Common myeloid progenitor, CD34-positive (primary cell): ENCODE measurements around the gene SPA17.

ENCODE experiments used
- CTCF ChIA-PET: fragments of 350-600 bp; sonication (Branson Sonifier 250); formaldehyde crosslinking; loops from one replicate; lab custom pipeline; 2021; ENCODE audit warnings: antibody characterized with exemption; lab: Charles Lee
- POLR2A ChIA-PET: fragments of 350-600 bp; sonication (Branson Sonifier 250); formaldehyde crosslinking; loops from one replicate; lab custom pipeline; 2021; ENCODE audit warnings: antibody characterized with exemption; lab: Charles Lee
- DNase-seq, 3 donors: peaks; one replicate each; pipeline versions ENCODE4 v3.0.0 to v3.0.0-alpha.2; 2013
- H3K27ac ChIP-seq, 2 experiments: 1 replicate in 1 of 2; 2 replicates in 1 of 2; pipeline ENCODE4 v1.7.0; 2013; ENCODE audit warnings: inconsistent platforms in 2 of 2, low read length in 2 of 2, mild to moderate bottlenecking in 2 of 2, low read depth in 1 of 2, moderate library complexity in 1 of 2; ENCODE audit not compliant: severe bottlenecking in 2 of 2, insufficient read depth in 1 of 2, poor library complexity in 1 of 2
- H3K27me3 ChIP-seq, 5 experiments: replicated peaks in 2 of 5; 1 replicate in 3 of 5; 2 replicates in 2 of 5; pipeline versions ENCODE4 v1.6.1 to v1.7.0; 2013; ENCODE audit warnings: low read length in 4 of 5, mild to moderate bottlenecking in 2 of 5, moderate library complexity in 2 of 5, inconsistent platforms in 1 of 5; ENCODE audit not compliant: insufficient read depth in 5 of 5, control insufficient read depth in 4 of 5
- H3K36me3 ChIP-seq, 4 experiments: 1 replicate in 2 of 4; 2 replicates in 2 of 4; pipeline versions ENCODE4 v1.6.1 to v1.7.0; 2013; ENCODE audit warnings: low read length in 3 of 4, control low read depth in 1 of 4, mild to moderate bottlenecking in 1 of 4; ENCODE audit not compliant: control insufficient read depth in 4 of 4, insufficient read depth in 4 of 4
- H3K4me1 ChIP-seq, 4 experiments: 1 replicate in 3 of 4; 2 replicates in 1 of 4; pipeline versions ENCODE4 v1.6.1 to v1.7.1; 2013; ENCODE audit warnings: low read length in 3 of 4, mild to moderate bottlenecking in 3 of 4, control low read depth in 1 of 4, inconsistent platforms in 1 of 4, moderate library complexity in 1 of 4; ENCODE audit not compliant: control insufficient read depth in 4 of 4, insufficient read depth in 4 of 4; ENCODE audit errors: control extremely low read depth in 1 of 4
- H3K4me3 ChIP-seq, 7 experiments: 1 replicate in 4 of 7; 2 replicates in 3 of 7; pipeline versions ENCODE4 v1.5.1 to v1.7.0; 2013; ENCODE audit warnings: mild to moderate bottlenecking in 7 of 7, low read length in 6 of 7, moderate library complexity in 6 of 7, inconsistent platforms in 2 of 7, low read depth in 2 of 7, control low read depth in 1 of 7; ENCODE audit not compliant: insufficient read depth in 4 of 7, control insufficient read depth in 1 of 7; ENCODE audit errors: extremely low read depth in 1 of 7
- H3K9me3 ChIP-seq, 5 experiments: 1 replicate in 4 of 5; 2 replicates in 1 of 5; pipeline versions ENCODE4 v1.6.1 to v1.7.1; 2013; ENCODE audit warnings: low read length in 4 of 5, mild to moderate bottlenecking in 2 of 5, inconsistent platforms in 1 of 5, low read depth in 1 of 5, moderate library complexity in 1 of 5; ENCODE audit not compliant: control insufficient read depth in 4 of 5, insufficient read depth in 2 of 5; ENCODE audit errors: control extremely low read depth in 1 of 5
- WGBS: methylation state at CpG from one replicate; pipeline ENCODE4 v1.1.5; 2013; ENCODE audit not compliant: insufficient coverage; 5-methylcytosine and 5-hydroxymethylcytosine counted together

The SPA17 gene

GRCh38 chr11:124672536-124673215 is 1.0 kb upstream of the SPA17 start:
- no peaks in the 10 kb centered on the region for H3K9me3 ChIP-seq
- 33% methylated on average over 2 of the region's 7 CpGs for WGBS
- peak in 1 of 3 donors; percentile 1 for DNase-seq
- peaks cover 0 to 3% (median under 1%) of the 10 kb centered on the region in 4 experiments for H3K36me3 ChIP-seq
- H3K27me3 ChIP-seq = no peaks in the 10 kb centered on the region
- peak overlapping the region; percentile 66 to 92 (median 82) for H3K4me3 ChIP-seq
- CTCF ChIA-PET = interaction anchor here (1.0 to 7.0 kb wide), 8 partner anchors 23 to 165 kb away, joined by 3 to 139 read pairs (median 4); partner anchors contain the start of gene ESAM
- POLR2A ChIA-PET = interaction anchor here (1.2 kb wide), 2 partner anchors 45 to 127 kb away, joined by 3 to 7 read pairs; partner anchors contain the start of gene MSANTD2
- H3K27ac ChIP-seq = peak overlapping the region; percentile 73 to 91
- peaks cover 28 to 53% (median 45%) of the 10 kb centered on the region in 4 experiments for H3K4me1 ChIP-seq

- POLR2A ChIA-PET = interaction anchor here (0.6 kb wide), 1 partner anchor 21 kb away, joined by 3 read pairs; no protein-coding TSS in a partner anchor
- H3K27ac ChIP-seq = peak overlapping the region; percentile 73 to 91
- WGBS = 41% methylated on average over 16 of the region's 18 CpGs
- peaks cover 28 to 52% (median 43%) of the 10 kb centered on the region in 4 experiments for H3K4me1 ChIP-seq
- no peaks in the 10 kb centered on the region for H3K36me3 ChIP-seq
- no peaks in the 10 kb centered on the region for H3K27me3 ChIP-seq
- CTCF ChIA-PET = interaction anchor here (0.8 to 7.0 kb wide), 4 partner anchors 24 to 89 kb away, joined by 3 to 139 read pairs (median 4); partner anchors contain the start of gene ESAM
- H3K4me3 ChIP-seq = peak overlapping the region in 6 of 7 experiments; percentile 26 to 92 (median 80)
- H3K9me3 ChIP-seq = no peaks in the 10 kb centered on the region
- no peak for DNase-seq
Measured at GRCh38 chr11:124674168-124674517, 439 bp downstream of the SPA17 start.

GRCh38 chr11:124674571-124674970 is 867 bp downstream of the SPA17 start:
- Histone ChIP-seq H3K4me3 (peak overlapping the region in 4 of 7 experiments; percentile 79 to 92 (median 84)), H3K9me3 (no peaks in the 10 kb centered on the region), H3K27ac (peak overlapping the region; percentile 73 to 91), H3K27me3 (no peaks in the 10 kb centered on the region), H3K4me1 (peaks cover 25 to 48% (median 39%) of the 10 kb centered on the region in 4 experiments), H3K36me3 (no peaks in the 10 kb centered on the region)
- peak in 1 of 3 donors; percentile 8 for DNase-seq
- 93% methylated on average over 4 of the region's 5 CpGs for WGBS
- ChIA-PET CTCF (interaction anchor here (1.0 to 7.0 kb wide), 2 partner anchors 84 to 89 kb away, joined by 4 to 139 read pairs; partner anchors contain the start of gene ESAM), POLR2A (interaction anchor here (0.6 to 0.8 kb wide), 2 partner anchors 20 to 70 kb away, joined by 3 read pairs; no protein-coding TSS in a partner anchor)

GRCh38 chr11:124676386-124676785 is 2.7 kb downstream of the SPA17 start:
- ChIA-PET POLR2A (no interaction called here), CTCF (interaction anchor here (0.6 to 1.1 kb wide), 2 partner anchors 19 to 126 kb away, joined by 3 to 4 read pairs; no protein-coding TSS in a partner anchor)
- no peak overlapping the region for H3K27ac ChIP-seq
- no peaks in the 10 kb centered on the region for H3K9me3 ChIP-seq
- no peak for DNase-seq
- H3K4me1 ChIP-seq = peaks cover 12 to 30% (median 23%) of the 10 kb centered on the region in 4 experiments
- no peaks in the 10 kb centered on the region for H3K36me3 ChIP-seq
- H3K27me3 ChIP-seq = no peaks in the 10 kb centered on the region
- no CpG with 5 or more reads among the region's 2 CpGs for WGBS
- no peak overlapping the region for H3K4me3 ChIP-seq

- Histone ChIP-seq H3K4me1 (peaks cover 0 to 13% (median 9%) of the 10 kb centered on the region in 4 experiments), H3K4me3 (no peak overlapping the region), H3K9me3 (peaks cover 0 to 8% (median 3%) of the 10 kb centered on the region in 5 experiments), H3K27me3 (no peaks in the 10 kb centered on the region), H3K36me3 (no peaks in the 10 kb centered on the region), H3K27ac (no peak overlapping the region)
- ChIA-PET CTCF (interaction anchor here (1.5 kb wide), 1 partner anchor 52 kb away, joined by 3 read pairs; no protein-coding TSS in a partner anchor), POLR2A (no interaction called here)
- no peak for DNase-seq
- 100% methylated on average over 1 of the region's 5 CpGs for WGBS
Measured at GRCh38 chr11:124678416-124678815, 4.7 kb downstream of the SPA17 start.

GRCh38 chr11:124681421-124681820 is 7.7 kb downstream of the SPA17 start:
- ChIA-PET CTCF (interaction anchor here (1.4 kb wide), 1 partner anchor 33 kb away, joined by 4 read pairs; no protein-coding TSS in a partner anchor), POLR2A (no interaction called here)
- no CpG with 5 or more reads among the region's 2 CpGs for WGBS
- Histone ChIP-seq H3K4me1 (peaks cover 0 to 2% (median 0%) of the 10 kb centered on the region in 4 experiments), H3K27me3 (no peaks in the 10 kb centered on the region), H3K4me3 (no peak overlapping the region), H3K36me3 (no peaks in the 10 kb centered on the region), H3K9me3 (peaks cover 3 to 27% (median 17%) of the 10 kb centered on the region in 5 experiments), H3K27ac (no peak overlapping the region)
- DNase-seq = no peak
